ENCODE data around the gene SH3PXD2B.
"Not testable (repeated sequence)": the region's sequence is repeated elsewhere in the genome, so short reads cannot be mapped to it uniquely, and the experiment has no call there.

SH3PXD2B gene

GRCh38 chr5:172334196-172334595 is 120.1 kb downstream of the SH3PXD2B start:
- no peak for DNase-seq

- not testable (repeated sequence) for DNase-seq
Observed at GRCh38 chr5:172326901-172327300, 127.4 kb downstream of the SH3PXD2B start.

GRCh38 chr5:172325452-172325851 is 128.9 kb downstream of the SH3PXD2B start:
- DNase-seq = no peak

GRCh38 chr5:172322028-172322965 is 132.0 kb downstream of the SH3PXD2B start:
- DNase-seq = no peak

GRCh38 chr5:172321593-172321992 is 132.7 kb downstream of the SH3PXD2B start:
- no peak for DNase-seq

- DNase-seq = no peak
Observed at GRCh38 chr5:172319708-172320441, 134.4 kb downstream of the SH3PXD2B start.

GRCh38 chr5:172315587-172316493 is 138.5 kb downstream of the SH3PXD2B start:
- no peak for DNase-seq

- DNase-seq = no peak
Observed at GRCh38 chr5:172313915-172314314, 140.4 kb downstream of the SH3PXD2B start.

GRCh38 chr5:172312286-172312685 is 142.0 kb downstream of the SH3PXD2B start:
- no peak for DNase-seq

GRCh38 chr5:172311605-172312004 is 142.7 kb downstream of the SH3PXD2B start:
- no peak for DNase-seq

GRCh38 chr5:172311026-172311425 is 143.3 kb downstream of the SH3PXD2B start:
- no peak for DNase-seq

- no peak for DNase-seq
Observed at GRCh38 chr5:172305380-172305779, 148.9 kb downstream of the SH3PXD2B start.

- no peak for DNase-seq
Observed at GRCh38 chr5:172303572-172304335, 150.6 kb downstream of the SH3PXD2B start.

- no peak for DNase-seq
Observed at GRCh38 chr5:172303162-172303561, 151.2 kb downstream of the SH3PXD2B start.

- no peak for DNase-seq
Observed at GRCh38 chr5:172302047-172302710, 152.1 kb downstream of the SH3PXD2B start.

GRCh38 chr5:172299916-172300439 is 154.3 kb downstream of the SH3PXD2B start:
- no peak for DNase-seq

GRCh38 chr5:172294831-172295230 is 159.5 kb downstream of the SH3PXD2B start:
- no peak for DNase-seq

- no peak for DNase-seq
Observed at GRCh38 chr5:172293745-172294342, 160.5 kb downstream of the SH3PXD2B start.

GRCh38 chr5:172293054-172293744 is 161.1 kb downstream of the SH3PXD2B start:
- DNase-seq = peak; percentile 36

- not testable (repeated sequence) for DNase-seq
Observed at GRCh38 chr5:172291837-172292236, 162.5 kb downstream of the SH3PXD2B start.

Data from GOT3 (cell line).